ENCODE data around the gene APOL2. TPM values are rescaled to one million over a fixed set of nuclear protein-coding genes. Genes with fewer than 3 reads are reported as not detected.

APOL2 gene
- total RNA-seq, 2 experiments from 2014 or later: 11.8 to 12.4 TPM

GRCh38 chr22:36234919-36235318, 4.4 kb downstream of the APOL2 start:
- no peak overlapping the region for H3K4me2 ChIP-seq (ENCODE audit: low read length)
- H3K9me2 ChIP-seq (ENCODE audit: insufficient read depth, low read length): no peaks in the 10 kb centered on the region

DNA sequence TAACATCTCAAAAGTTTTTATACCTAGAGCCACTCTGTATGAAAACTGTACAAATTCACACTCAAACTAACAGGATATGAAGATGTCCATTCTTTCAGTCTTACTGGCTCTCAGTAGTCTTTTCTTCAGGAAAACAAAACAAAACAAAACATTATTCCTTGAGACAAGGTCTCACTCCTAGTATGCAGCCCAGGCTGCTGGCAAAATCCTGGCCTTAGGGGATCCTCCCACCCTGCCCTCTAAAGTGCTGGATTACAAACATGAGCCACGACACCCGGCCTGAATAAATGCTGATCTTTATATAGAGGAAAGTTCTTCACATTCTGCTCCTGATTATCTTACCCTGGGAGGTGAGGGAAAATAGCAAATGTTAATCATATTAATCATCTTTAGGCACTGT, 5.1 kb downstream of the APOL2 start:
- Histone ChIP-seq H3K4me2 (ENCODE audit: low read length) (no peak overlapping the region), H3K9me2 (ENCODE audit: insufficient read depth, low read length) (no peaks in the 10 kb centered on the region), H4K20me1 (ENCODE audit: insufficient read depth, low read length) (no peaks in the 10 kb centered on the region), H3K36me3 (ENCODE audit: insufficient read depth, low read length) (peaks cover 16% of the 10 kb centered on the region), H3K27ac (ENCODE audit: low read depth, low read length, poor library complexity, severe bottlenecking) (no peak overlapping the region), H2AFZ (ENCODE audit: low read length) (no peak overlapping the region), H3K4me1 (ENCODE audit: insufficient read depth, low read length, poor library complexity, severe bottlenecking) (peaks cover 14% of the 10 kb centered on the region), H3K79me2 (ENCODE audit: insufficient read depth, low read depth, low read length) (no peaks in the 10 kb centered on the region), H3K9me3 (ENCODE audit: low read length) (no peaks in the 10 kb centered on the region), H3K4me3 (ENCODE audit: low read depth, low read length, poor library complexity, severe bottlenecking) (no peak overlapping the region)
- TF ChIP-seq EZH2phosphoT487 (IDR thresholded peaks at IDR 0.05; ENCODE audit: borderline replicate concordance, low read depth, low read length): no peak
- TF ChIP-seq, protein P1, sequence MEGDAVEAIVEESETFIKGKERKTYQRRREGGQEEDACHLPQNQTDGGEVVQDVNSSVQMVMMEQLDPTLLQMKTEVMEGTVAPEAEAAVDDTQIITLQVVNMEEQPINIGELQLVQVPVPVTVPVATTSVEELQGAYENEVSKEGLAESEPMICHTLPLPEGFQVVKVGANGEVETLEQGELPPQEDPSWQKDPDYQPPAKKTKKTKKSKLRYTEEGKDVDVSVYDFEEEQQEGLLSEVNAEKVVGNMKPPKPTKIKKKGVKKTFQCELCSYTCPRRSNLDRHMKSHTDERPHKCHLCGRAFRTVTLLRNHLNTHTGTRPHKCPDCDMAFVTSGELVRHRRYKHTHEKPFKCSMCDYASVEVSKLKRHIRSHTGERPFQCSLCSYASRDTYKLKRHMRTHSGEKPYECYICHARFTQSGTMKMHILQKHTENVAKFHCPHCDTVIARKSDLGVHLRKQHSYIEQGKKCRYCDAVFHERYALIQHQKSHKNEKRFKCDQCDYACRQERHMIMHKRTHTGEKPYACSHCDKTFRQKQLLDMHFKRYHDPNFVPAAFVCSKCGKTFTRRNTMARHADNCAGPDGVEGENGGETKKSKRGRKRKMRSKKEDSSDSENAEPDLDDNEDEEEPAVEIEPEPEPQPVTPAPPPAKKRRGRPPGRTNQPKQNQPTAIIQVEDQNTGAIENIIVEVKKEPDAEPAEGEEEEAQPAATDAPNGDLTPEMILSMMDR (conservative IDR thresholded peaks at IDR 0.05; ENCODE audit: low read length): no peak
- no peak for DNase-seq (ENCODE audit: low spot score)
- ChIA-PET CTCF (ENCODE audit: unreplicated experiment) (no interaction called here), POLR2A (no interaction called here)
- intact Hi-C loops (cut with micrococcal nuclease; ENCODE audit: unreplicated experiment): no loop called here
- BruUV-seq (replicated peaks): no TSS peak

More at GRCh38 chr22:36234919-36235318, 4.4 kb downstream of the APOL2 start:
- Histone ChIP-seq H3K79me2 (ENCODE audit: insufficient read depth, low read depth, low read length) (no peaks in the 10 kb centered on the region), H2AFZ (ENCODE audit: low read length) (no peak overlapping the region), H3K9me3 (ENCODE audit: low read length) (no peaks in the 10 kb centered on the region), H4K20me1 (ENCODE audit: insufficient read depth, low read length) (no peaks in the 10 kb centered on the region), H3K4me1 (ENCODE audit: insufficient read depth, low read length, poor library complexity, severe bottlenecking) (peaks cover 19% of the 10 kb centered on the region), H3K27ac (ENCODE audit: low read depth, low read length, poor library complexity, severe bottlenecking) (no peak overlapping the region), H3K36me3 (ENCODE audit: insufficient read depth, low read length) (peaks cover 16% of the 10 kb centered on the region), H3K4me3 (ENCODE audit: low read depth, low read length, poor library complexity, severe bottlenecking) (no peak overlapping the region)
- DNase-seq (ENCODE audit: low spot score): no peak
- ChIA-PET POLR2A (no interaction called here), CTCF (ENCODE audit: unreplicated experiment) (no interaction called here)
- BruUV-seq (replicated peaks): no TSS peak
- TF ChIP-seq, protein P1 (conservative IDR thresholded peaks at IDR 0.05; ENCODE audit: low read length): no peak
- TF ChIP-seq EZH2phosphoT487 (IDR thresholded peaks at IDR 0.05; ENCODE audit: borderline replicate concordance, low read depth, low read length): no peak
- intact Hi-C loops (cut with micrococcal nuclease; ENCODE audit: unreplicated experiment): loop anchor here (5.0 kb wide), 1 partner anchor 73 kb away; the partner anchor contains the start of gene APOL3

DNA sequence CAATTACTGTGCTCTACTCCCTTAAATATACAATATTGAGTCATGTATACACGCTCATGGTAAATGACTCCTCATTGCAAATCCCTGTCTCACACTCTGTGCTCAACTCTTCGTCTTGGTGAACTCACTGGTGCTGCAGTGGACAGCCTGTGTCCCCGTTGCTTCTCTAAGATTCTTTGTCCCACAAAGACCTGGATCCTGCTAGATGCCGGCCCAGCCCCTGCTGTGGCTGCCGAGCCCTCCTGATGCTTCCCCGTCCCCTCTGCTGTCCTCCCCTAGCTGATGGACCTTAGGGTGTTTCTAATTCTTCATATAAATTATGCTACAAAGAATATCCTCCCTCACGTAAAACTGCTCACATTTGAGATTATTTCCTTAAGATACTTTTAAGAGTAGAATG, 5.5 kb downstream of the APOL2 start:
- H2AFZ ChIP-seq (ENCODE audit: low read length): no peak overlapping the region
- no peak for DNase-seq (ENCODE audit: low spot score)
- ChIA-PET POLR2A (no interaction called here), CTCF (ENCODE audit: unreplicated experiment) (no interaction called here)
- H3K36me3 ChIP-seq (ENCODE audit: insufficient read depth, low read length): peaks cover 16% of the 10 kb centered on the region
- intact Hi-C loops (cut with micrococcal nuclease; ENCODE audit: unreplicated experiment): no loop called here
- no peaks in the 10 kb centered on the region for H4K20me1 ChIP-seq (ENCODE audit: insufficient read depth, low read length)
- peaks cover 14% of the 10 kb centered on the region for H3K4me1 ChIP-seq (ENCODE audit: insufficient read depth, low read length, poor library complexity, severe bottlenecking)
- no peaks in the 10 kb centered on the region for H3K9me2 ChIP-seq (ENCODE audit: insufficient read depth, low read length)
- H3K9me3 ChIP-seq (ENCODE audit: low read length): no peaks in the 10 kb centered on the region
- H3K4me2 ChIP-seq (ENCODE audit: low read length): no peak overlapping the region
- no peak overlapping the region for H3K4me3 ChIP-seq (ENCODE audit: low read depth, low read length, poor library complexity, severe bottlenecking)
- H3K79me2 ChIP-seq (ENCODE audit: insufficient read depth, low read depth, low read length): no peaks in the 10 kb centered on the region
- BruUV-seq (replicated peaks): no TSS peak
- no peak overlapping the region for H3K27ac ChIP-seq (ENCODE audit: low read depth, low read length, poor library complexity, severe bottlenecking)
- TF ChIP-seq EZH2phosphoT487 (IDR thresholded peaks at IDR 0.05; ENCODE audit: borderline replicate concordance, low read depth, low read length): no peak
- TF ChIP-seq, protein P1 (conservative IDR thresholded peaks at IDR 0.05; ENCODE audit: low read length): no peak
